NCI-H510A treated with DMSO at 0.1 percent for 48 hours (cell line): ENCODE measurements around the gene LGALS1.

Experiments used
- DNase-seq: peaks from one replicate; lab custom pipeline; 2025; lab: John Stamatoyannopoulos, UW

The LGALS1 gene

GRCh38 chr22:37674951-37675929, at the start of gene LGALS1:
Gene LGALS1, plus strand, starts transcription at chr22:37675636. Its CDS starts 67 bp downstream, at chr22:37675703.
- peak; percentile 57 for DNase-seq

- no peak for DNase-seq
Observed at GRCh38 chr22:37625737-37626136, 49.7 kb upstream of the LGALS1 start.

GRCh38 chr22:37626144-37626543, 49.3 kb upstream of the LGALS1 start:
- no peak for DNase-seq

- no peak for DNase-seq
Observed at GRCh38 chr22:37626556-37627075, 48.8 kb upstream of the LGALS1 start.

GRCh38 chr22:37627121-37627520, 48.3 kb upstream of the LGALS1 start:
- no peak for DNase-seq

GRCh38 chr22:37627545-37627944, 47.9 kb upstream of the LGALS1 start:
- no peak for DNase-seq

- DNase-seq = no peak
Observed at GRCh38 chr22:37628830-37629229, 46.6 kb upstream of the LGALS1 start.

- no peak for DNase-seq
Observed at GRCh38 chr22:37629928-37630327, 45.5 kb upstream of the LGALS1 start.

- no peak for DNase-seq
Observed at GRCh38 chr22:37630839-37631435, 44.5 kb upstream of the LGALS1 start.

- no peak for DNase-seq
Observed at GRCh38 chr22:37631448-37632173, 43.8 kb upstream of the LGALS1 start.

GRCh38 chr22:37632174-37633088, 43.0 kb upstream of the LGALS1 start:
- DNase-seq = no peak

GRCh38 chr22:37633089-37633624, 42.3 kb upstream of the LGALS1 start:
- no peak for DNase-seq

- DNase-seq = no peak
Observed at GRCh38 chr22:37633625-37634416, 41.6 kb upstream of the LGALS1 start.

- no peak for DNase-seq
Observed at GRCh38 chr22:37634417-37634924, 41.0 kb upstream of the LGALS1 start.

- no peak for DNase-seq
Observed at GRCh38 chr22:37635157-37635556, 40.3 kb upstream of the LGALS1 start.

- no peak for DNase-seq
Observed at GRCh38 chr22:37636186-37636948, 39.1 kb upstream of the LGALS1 start.

GRCh38 chr22:37636949-37637273, 38.5 kb upstream of the LGALS1 start:
- DNase-seq = no peak

GRCh38 chr22:37638391-37639069, 36.9 kb upstream of the LGALS1 start:
- no peak for DNase-seq
